ENCODE data around the gene NEB. TPM values are rescaled to one million over a fixed set of nuclear protein-coding genes. Genes with fewer than 3 reads are reported as not detected.

NEB gene
- total and polyA plus RNA-seq, 2 of the 13 experiments (the other 11 are each of a cell fraction or from before 2014, with no cell fraction given) = 0.21 to 0.24 TPM

GRCh38 chr2:151708788-151709187 is 25.5 kb downstream of the NEB start (continued):
- TF ChIP-seq RFXAP (CRISPR knock-in tag; IDR thresholded peaks at IDR 0.05; ENCODE audit: borderline replicate concordance) (no peak), ZNF614 (CRISPR knock-in tag; IDR thresholded peaks at IDR 0.05; ENCODE audit: borderline replicate concordance) (no peak), ZNF616 (CRISPR knock-in tag; IDR thresholded peaks at IDR 0.05; ENCODE audit: low read depth) (no peak), ATF1 (CRISPR knock-in tag; IDR thresholded peaks at IDR 0.05) (no peak), ZNF703 (CRISPR knock-in tag; IDR thresholded peaks at IDR 0.05; ENCODE audit: borderline replicate concordance) (no peak), ZNF768 (CRISPR knock-in tag; IDR thresholded peaks at IDR 0.05) (no peak), SUZ12 (IDR thresholded peaks at IDR 0.05; ENCODE audit: low read depth, low read length) (no peak), TP53 (CRISPR knock-in tag; conservative IDR thresholded peaks at IDR 0.05) (no peak), ZNF781 (CRISPR knock-in tag; IDR thresholded peaks at IDR 0.05; ENCODE audit: borderline replicate concordance, not compliant biosample characterization) (no peak)
- TF ChIP-seq, protein P1, sequence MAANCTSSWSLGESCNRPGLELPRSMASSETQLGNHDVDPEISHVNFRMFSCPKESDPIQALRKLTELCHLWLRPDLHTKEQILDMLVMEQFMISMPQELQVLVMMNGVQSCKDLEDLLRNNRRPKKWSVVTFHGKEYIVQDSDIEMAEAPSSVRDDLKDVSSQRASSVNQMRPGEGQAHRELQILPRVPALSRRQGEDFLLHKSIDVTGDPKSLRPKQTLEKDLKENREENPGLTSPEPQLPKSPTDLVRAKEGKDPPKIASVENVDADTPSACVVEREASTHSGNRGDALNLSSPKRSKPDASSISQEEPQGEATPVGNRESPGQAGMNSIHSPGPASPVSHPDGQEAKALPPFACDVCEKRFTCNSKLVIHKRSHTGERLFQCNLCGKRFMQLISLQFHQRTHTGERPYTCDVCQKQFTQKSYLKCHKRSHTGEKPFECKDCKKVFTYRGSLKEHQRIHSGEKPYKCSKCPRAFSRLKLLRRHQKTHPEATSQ (CRISPR knock-in tag; IDR thresholded peaks at IDR 0.05; ENCODE audit: borderline replicate concordance) = no peak

- no peaks in the 10 kb centered on the region for H4K20me1 ChIP-seq (ENCODE audit: insufficient read depth, low read length)
- in situ Hi-C loops (cut with HindIII; ENCODE audit: extremely low pct_ligation_motif_present, low pct_unique_long_range_greater_than_20kb) = no loop called here
- ChIA-PET CTCF (ENCODE audit: low intra/inter-chr PET ratio, low total read pairs) (no interaction called here), POLR2A (no interaction called here)
- intact Hi-C loops (cut with micrococcal nuclease; ENCODE audit: unreplicated experiment) = no loop called here
- H3K9ac ChIP-seq (ENCODE audit: insufficient read depth, low read depth, low read length) = no peak overlapping the region
- no peak overlapping the region for H3K27ac ChIP-seq (ENCODE audit: extremely low read length, insufficient read depth, low read length)
- H3K4me1 ChIP-seq (ENCODE audit: insufficient read depth, low read length) = no peaks in the 10 kb centered on the region
- DNase-seq (ENCODE audit: low spot score) (no peak), FAIRE-seq (no peak), ATAC-seq (no peak)
- H3K9me3 ChIP-seq (ENCODE audit: low read length) = no peaks in the 10 kb centered on the region
- H3K79me2 ChIP-seq (ENCODE audit: insufficient read depth, low read length) = no peaks in the 10 kb centered on the region
- H2AFZ ChIP-seq (ENCODE audit: low read length) = no peak overlapping the region
- H3K4me3 ChIP-seq (replicated peaks in 1 of 3; ENCODE audit: insufficient read depth in 1 of 3, low read depth in 2 of 3, low read length in 3 of 3) = no peak overlapping the region
- no peak overlapping the region for H3K4me2 ChIP-seq (ENCODE audit: low read depth, low read length)
- WGBS (ENCODE audit: low lambda C conversion rate) = 10% methylated on average over 4 of the region's 4 CpGs
- no TSS peak for BruUV-seq (replicated peaks)
- 0 out of 5 replicates have a peak, but pooled peaks cover 0 to 5% of the 10 kb centered on the region in 2 experiments for H3K27me3 ChIP-seq (ENCODE audit: control insufficient read depth in 1 of 2, insufficient read depth in 2 of 2, low read length in 2 of 2)
- no peaks in the 10 kb centered on the region for H3K36me3 ChIP-seq (replicated peaks in 1 of 2; ENCODE audit: control insufficient read depth in 1 of 2, insufficient read depth in 2 of 2, low read length in 2 of 2)
- no peak for TF ChIP-seq ZNF557 (CRISPR knock-in tag; IDR thresholded peaks at IDR 0.05)
- TF ChIP-seq ZKSCAN1 (IDR thresholded peaks at IDR 0.05; ENCODE audit: low read length) = no peak
- TF ChIP-seq RNF2 (conservative IDR thresholded peaks at IDR 0.05; ENCODE audit: low read depth) = no peak
- TF ChIP-seq ZFP36L1 (CRISPR knock-in tag; IDR thresholded peaks at IDR 0.05) = no peak
- no peak for TF ChIP-seq FOXJ3 (CRISPR knock-in tag; IDR thresholded peaks at IDR 0.05; ENCODE audit: borderline replicate concordance)
- TF ChIP-seq IKZF4 (CRISPR knock-in tag; IDR thresholded peaks at IDR 0.05; ENCODE audit: borderline replicate concordance, low read depth, not compliant biosample characterization) = no peak
- no peak for TF ChIP-seq ZHX2 (IDR thresholded peaks at IDR 0.05; ENCODE audit: low read depth)
- TF ChIP-seq ZHX2 (CRISPR knock-in tag; IDR thresholded peaks at IDR 0.05; ENCODE audit: borderline replicate concordance) = no peak
Observed at GRCh38 chr2:151707857-151708256, 26.4 kb downstream of the NEB start.
